Lung (tissue), 12 donors: ENCODE measurements around the gene BIN1. TPM values are rescaled to one million over a fixed set of nuclear protein-coding genes. Genes with fewer than 3 reads are reported as not detected.
A peak's percentile ranks its signal among the peaks of the same experiment; 100 is the strongest.

Experiments used
- ATAC-seq: fragments of 200-7000 bp; cut with Tn5 transposase; one replicate; pipeline ENCODE4 v1.9.1; 2020; ENCODE audit warnings: moderate number of reproducible peaks; ENCODE audit not compliant: insufficient read depth, low FRiP score
- DNase-seq, 3 donors: peaks; one replicate each; pipeline ENCODE4 v3.0.0-alpha.2; 2013 to 2017
- H3K27ac ChIP-seq, 2 donors: one replicate each; pipeline ENCODE4 v1.5.1; 2013; ENCODE audit warnings: mild to moderate bottlenecking in 2 of 2, moderate library complexity in 2 of 2, control low read depth in 1 of 2, inconsistent platforms in 1 of 2, low read depth in 1 of 2, low read length in 1 of 2
- H3K27me3 ChIP-seq, 3 donors: one replicate each; pipeline ENCODE4 v1.5.1; 2013; ENCODE audit warnings: low read length in 2 of 3; ENCODE audit not compliant: control insufficient read depth in 3 of 3, insufficient read depth in 3 of 3
- H3K36me3 ChIP-seq, 4 donors: one replicate each; pipeline ENCODE4 v1.5.1; 2013; ENCODE audit warnings: low read length in 4 of 4, mild to moderate bottlenecking in 1 of 4, moderate library complexity in 1 of 4; ENCODE audit not compliant: control insufficient read depth in 4 of 4, insufficient read depth in 4 of 4
- H3K4me1 ChIP-seq, 5 donors: one replicate each; pipeline ENCODE4 v1.5.1; 2013; ENCODE audit warnings: low read length in 5 of 5, mild to moderate bottlenecking in 2 of 5, moderate library complexity in 1 of 5; ENCODE audit not compliant: control insufficient read depth in 5 of 5, insufficient read depth in 5 of 5
- H3K4me3 ChIP-seq: one replicate; pipeline ENCODE4 v1.5.1; 2013; ENCODE audit warnings: mild to moderate bottlenecking, control low read depth, moderate library complexity
- H3K9ac ChIP-seq, 2 donors: one replicate each; pipeline ENCODE4 v1.5.1; 2013; ENCODE audit warnings: low read length in 2 of 2, control low read depth in 1 of 2; ENCODE audit not compliant: insufficient read depth in 1 of 2
- H3K9me3 ChIP-seq, 4 donors: one replicate each; pipeline ENCODE4 v1.5.1; 2013; ENCODE audit warnings: low read length in 3 of 4, mild to moderate bottlenecking in 1 of 4, moderate library complexity in 1 of 4; ENCODE audit not compliant: control insufficient read depth in 4 of 4, insufficient read depth in 3 of 4
- WGBS, 2 donors: extraction: QIAGEN DNeasy Blood & Tissue Kit; methylation state at CpG; one replicate each; pipeline ENCODE4 v1.1.7; 2013; 5-methylcytosine and 5-hydroxymethylcytosine counted together
- polyA plus RNA-seq, 2 donors: library from polyadenylated mRNA; stranded (reverse); fragments of 200-250 nt; gene quantifications; one replicate each; pipeline ENCODE4 v1.2.1, GENCODE V29; 2013
- total RNA-seq, 2 donors: library from RNA; depleted of rRNA in 1 of 2; stranded (reverse); fragments of >200 nt in 1 of 2; gene quantifications; one replicate each; pipeline ENCODE4 v1.2.1, GENCODE V29; 2014 to 2021
- TF ChIP-seq, protein P1 (sequence below): IDR thresholded peaks from 2 replicates; pipeline ENCODE4 v1.5.1; 2012; ENCODE audit warnings: mild to moderate bottlenecking; ENCODE audit errors: control extremely low read depth, extremely low read depth
- donor health status: control.
- donor health status: control.
- donor health status: Bipolar disorder and iron deficiency.
- donor health status: healthy.
- donor health status: DM: yes; HTN: yes; CAD: no.

The BIN1 gene
- total and polyA plus RNA-seq, 4 donors = 28.8 to 41.7 (median 36.2) TPM

DNA sequence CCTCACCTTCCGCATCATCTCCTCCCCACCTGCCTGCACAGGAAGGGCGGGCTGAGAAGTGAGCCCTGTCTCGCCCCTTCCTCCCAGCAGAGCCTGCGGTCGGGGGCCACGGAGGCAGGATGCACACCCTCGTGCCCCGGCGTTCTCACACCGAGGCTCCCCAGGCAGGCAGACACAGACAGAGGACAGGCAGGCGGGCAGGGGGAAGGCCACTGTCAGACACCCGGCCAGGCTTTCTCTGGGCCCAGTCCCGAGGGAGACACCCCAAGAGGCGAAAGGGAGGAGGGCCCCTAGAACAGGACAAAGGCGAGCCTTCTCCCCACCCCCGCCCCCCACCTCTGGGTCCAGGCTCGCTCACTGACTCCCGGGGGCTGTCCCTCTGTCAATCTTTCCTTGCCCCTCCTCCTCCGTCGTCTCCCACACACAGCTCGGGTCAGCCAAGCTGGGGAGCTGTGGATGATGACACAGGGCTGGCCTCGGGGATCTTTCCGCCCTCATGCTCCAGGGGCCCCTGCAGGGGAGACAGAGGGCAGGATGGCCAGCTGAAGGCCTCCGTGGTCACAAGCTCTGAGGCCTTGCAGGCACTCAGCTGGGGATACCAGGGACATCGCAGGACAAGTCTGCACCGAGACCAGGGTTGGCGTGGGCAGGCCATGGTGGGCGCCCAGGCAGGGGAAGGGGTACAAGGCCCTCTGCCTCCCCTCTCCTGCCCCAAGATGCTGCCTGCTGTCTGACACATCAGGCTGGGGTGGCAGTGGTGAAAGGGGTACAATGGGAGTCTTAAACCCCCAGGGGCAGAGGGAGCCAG, 24.9 kb downstream of the BIN1 start:
- Histone ChIP-seq H3K4me1 (peaks cover 0 to 88% (median 56%) of the 10 kb centered on the region in 5 donors), H3K4me3 (no peak overlapping the region), H3K36me3 (no peaks in the 10 kb centered on the region), H3K9me3 (no peaks in the 10 kb centered on the region), H3K9ac (peak overlapping the region in 1 of 2 donors; percentile 59), H3K27me3 (no peaks in the 10 kb centered on the region), H3K27ac (peak overlapping the region in 1 of 2 donors; percentile 23)
- TF ChIP-seq, protein P1, sequence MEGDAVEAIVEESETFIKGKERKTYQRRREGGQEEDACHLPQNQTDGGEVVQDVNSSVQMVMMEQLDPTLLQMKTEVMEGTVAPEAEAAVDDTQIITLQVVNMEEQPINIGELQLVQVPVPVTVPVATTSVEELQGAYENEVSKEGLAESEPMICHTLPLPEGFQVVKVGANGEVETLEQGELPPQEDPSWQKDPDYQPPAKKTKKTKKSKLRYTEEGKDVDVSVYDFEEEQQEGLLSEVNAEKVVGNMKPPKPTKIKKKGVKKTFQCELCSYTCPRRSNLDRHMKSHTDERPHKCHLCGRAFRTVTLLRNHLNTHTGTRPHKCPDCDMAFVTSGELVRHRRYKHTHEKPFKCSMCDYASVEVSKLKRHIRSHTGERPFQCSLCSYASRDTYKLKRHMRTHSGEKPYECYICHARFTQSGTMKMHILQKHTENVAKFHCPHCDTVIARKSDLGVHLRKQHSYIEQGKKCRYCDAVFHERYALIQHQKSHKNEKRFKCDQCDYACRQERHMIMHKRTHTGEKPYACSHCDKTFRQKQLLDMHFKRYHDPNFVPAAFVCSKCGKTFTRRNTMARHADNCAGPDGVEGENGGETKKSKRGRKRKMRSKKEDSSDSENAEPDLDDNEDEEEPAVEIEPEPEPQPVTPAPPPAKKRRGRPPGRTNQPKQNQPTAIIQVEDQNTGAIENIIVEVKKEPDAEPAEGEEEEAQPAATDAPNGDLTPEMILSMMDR = no peak
- ATAC-seq = no peak
- 38 to 60% methylated on average over 22 to 28 of the region's 28 CpGs for WGBS, 2 donors
- DNase-seq = peak; percentile 68 to 81 (median 70)

DNA sequence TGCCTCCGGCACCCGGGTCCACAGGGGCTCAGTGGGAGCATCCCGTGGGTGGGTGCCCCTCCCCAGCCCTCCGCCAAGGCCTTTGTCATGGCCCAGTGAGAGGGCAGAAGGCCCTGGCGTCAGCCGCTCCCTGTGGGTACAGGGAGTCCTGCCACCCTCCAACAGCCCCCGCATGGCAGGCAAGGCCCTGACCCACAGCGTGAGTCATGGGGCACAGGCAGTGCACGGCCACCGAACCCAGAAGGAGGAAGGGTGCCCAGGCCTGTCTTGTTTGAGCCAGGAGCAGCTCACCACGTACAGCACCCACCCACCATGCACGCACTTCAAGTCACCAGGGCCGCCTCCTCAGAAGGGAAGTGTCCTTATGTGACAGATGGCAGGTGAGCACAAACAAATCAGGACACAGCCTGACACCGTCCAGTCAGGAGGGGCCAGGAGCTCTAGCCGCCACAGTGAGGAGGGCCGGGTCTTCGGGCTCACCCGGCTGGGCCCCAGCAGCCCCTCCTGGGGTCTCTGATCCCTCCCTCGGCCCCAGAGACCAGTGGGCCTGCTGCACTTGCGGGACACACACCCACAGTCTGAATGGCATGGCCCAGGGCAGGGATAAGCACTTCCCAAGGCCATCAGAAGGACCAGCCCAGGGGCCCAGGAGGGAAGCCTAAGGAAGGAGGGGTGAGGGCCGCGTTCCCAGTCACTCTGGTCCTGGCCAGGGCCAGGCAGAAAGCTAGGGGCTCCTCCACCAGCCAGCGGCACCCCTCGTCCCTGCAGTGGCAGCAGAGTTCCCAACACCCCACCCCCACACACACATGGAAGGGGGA, 25.8 kb downstream of the BIN1 start:
- Histone ChIP-seq H3K27me3 (no peaks in the 10 kb centered on the region), H3K9ac (peak overlapping the region; percentile 27 to 59), H3K36me3 (peaks cover 0 to 3% (median under 1%) of the 10 kb centered on the region in 4 donors), H3K9me3 (no peaks in the 10 kb centered on the region), H3K4me1 (peaks cover 0 to 79% (median 56%) of the 10 kb centered on the region in 5 donors), H3K27ac (peak overlapping the region in 1 of 2 donors; percentile 13), H3K4me3 (no peak overlapping the region)
- WGBS, 2 donors = 62 to 64% methylated on average over 24 of the region's 24 CpGs
- DNase-seq (no peak), ATAC-seq (no peak)
- TF ChIP-seq, protein P1 = no peak

DNA sequence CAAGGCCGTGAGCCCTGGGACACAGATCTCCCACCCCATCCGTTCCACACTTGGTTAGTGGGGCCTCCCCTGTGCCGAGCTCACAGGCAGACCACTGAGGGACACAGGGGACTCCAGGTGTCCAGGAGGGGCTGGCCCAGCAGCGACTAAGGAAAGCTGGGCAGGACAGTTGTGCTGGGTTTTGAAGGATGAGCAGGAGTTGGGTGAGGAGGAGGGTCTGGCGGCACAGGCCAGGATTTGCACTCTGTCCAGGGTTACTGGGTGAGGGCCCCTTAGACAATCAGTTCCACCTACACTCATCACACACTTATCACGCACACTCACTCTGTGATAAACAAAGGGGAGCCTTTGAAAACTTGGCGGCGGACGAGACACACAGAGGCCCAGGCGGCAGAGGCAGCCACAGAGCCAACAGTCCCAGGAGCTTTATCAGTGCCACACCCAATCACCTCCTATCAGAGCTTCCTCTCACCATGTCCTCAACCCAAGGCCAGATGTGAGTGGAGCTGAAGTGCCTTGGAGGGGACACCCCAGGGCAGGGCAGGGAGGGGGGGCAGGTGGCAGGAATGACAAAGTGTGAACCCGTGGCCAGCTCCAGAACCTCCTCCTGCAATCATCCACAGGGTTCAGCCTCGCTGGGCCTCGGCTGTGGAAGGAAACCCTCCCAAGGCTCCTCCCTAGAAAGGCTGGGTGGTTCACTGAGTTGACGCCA, 26.6 kb downstream of the BIN1 start:
- Histone ChIP-seq H3K9ac (peak overlapping the region in 1 of 2 donors; percentile 27), H3K9me3 (no peaks in the 10 kb centered on the region), H3K36me3 (peaks cover 0 to 3% (median under 1%) of the 10 kb centered on the region in 4 donors), H3K4me1 (peaks cover 0 to 71% (median 48%) of the 10 kb centered on the region in 5 donors), H3K27me3 (no peaks in the 10 kb centered on the region), H3K4me3 (no peak overlapping the region), H3K27ac (peak overlapping the region in 1 of 2 donors; percentile 13)
- WGBS, 2 donors = 60 to 73% methylated on average over 14 of the region's 14 CpGs
- TF ChIP-seq, protein P1 = no peak
- no peak for ATAC-seq
- DNase-seq = no peak
